Kidney glomerular epithelial cell (primary cell): ENCODE data around the gene PDX1.

Experiments
- DNase-seq: peaks from one replicate; lab custom pipeline; 2025; lab: John Stamatoyannopoulos, UW

Gene PDX1

DNA sequence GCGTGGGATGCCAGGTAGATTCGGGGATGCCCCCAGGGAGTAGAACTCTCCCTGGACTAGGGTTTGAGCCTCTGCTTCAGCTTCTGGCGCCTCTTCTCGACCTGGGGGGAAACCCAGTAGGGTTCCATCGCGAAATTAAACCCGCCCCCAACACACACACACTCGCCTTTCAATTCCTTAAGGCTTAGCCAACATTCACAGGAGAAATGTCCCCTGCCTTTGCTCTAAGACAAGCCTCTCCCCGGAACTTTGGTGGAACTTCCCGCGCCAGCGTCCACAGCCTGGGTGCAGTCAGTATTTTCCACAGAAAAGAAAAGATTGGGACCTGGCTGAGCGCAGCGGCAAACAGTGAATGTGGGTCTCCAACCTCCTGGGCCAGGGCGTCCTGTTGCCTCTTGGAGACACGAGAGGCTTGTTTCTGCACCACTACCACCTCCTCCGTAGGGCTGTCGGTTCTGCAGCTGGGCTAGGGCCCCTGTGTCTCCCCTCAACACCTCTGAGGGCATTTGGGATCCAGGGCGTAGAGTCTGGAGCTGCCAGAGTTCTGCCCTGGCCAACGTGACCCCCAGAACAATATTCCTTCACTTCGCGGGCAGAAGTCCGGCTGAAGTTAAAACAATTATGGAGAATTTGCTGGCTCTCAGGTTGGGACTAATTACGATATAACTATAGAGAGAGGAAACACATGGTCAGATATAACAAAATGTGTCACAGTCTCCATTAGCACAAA is 3.2 kb downstream of the PDX1 start:
- DNase-seq: no peak

DNA sequence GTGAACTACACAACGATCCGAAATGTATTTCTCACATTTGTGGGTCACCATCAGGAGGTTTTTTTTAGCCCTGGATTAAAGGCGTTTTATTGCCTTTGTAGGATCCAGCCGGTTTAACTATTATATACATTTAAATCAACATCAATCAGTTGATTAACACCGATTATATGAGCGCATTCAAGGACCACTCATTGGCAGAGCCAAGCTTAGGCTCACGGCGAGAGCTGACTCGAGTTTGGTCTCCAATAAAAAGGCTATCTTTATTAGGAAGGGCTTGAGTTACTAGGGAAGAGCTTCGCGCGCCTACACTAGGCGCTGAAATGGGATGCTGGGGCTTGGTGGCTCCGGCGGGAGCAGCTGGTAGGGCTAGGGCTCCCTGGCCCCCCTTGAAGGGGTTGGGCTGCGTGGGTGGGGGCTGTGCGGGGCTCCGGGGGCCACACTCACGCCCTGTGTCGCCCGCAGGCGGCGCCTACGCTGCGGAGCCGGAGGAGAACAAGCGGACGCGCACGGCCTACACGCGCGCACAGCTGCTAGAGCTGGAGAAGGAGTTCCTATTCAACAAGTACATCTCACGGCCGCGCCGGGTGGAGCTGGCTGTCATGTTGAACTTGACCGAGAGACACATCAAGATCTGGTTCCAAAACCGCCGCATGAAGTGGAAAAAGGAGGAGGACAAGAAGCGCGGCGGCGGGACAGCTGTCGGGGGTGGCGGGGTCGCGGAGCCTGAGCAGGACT is 4.2 kb downstream of the PDX1 start:
- DNase-seq: no peak

DNA sequence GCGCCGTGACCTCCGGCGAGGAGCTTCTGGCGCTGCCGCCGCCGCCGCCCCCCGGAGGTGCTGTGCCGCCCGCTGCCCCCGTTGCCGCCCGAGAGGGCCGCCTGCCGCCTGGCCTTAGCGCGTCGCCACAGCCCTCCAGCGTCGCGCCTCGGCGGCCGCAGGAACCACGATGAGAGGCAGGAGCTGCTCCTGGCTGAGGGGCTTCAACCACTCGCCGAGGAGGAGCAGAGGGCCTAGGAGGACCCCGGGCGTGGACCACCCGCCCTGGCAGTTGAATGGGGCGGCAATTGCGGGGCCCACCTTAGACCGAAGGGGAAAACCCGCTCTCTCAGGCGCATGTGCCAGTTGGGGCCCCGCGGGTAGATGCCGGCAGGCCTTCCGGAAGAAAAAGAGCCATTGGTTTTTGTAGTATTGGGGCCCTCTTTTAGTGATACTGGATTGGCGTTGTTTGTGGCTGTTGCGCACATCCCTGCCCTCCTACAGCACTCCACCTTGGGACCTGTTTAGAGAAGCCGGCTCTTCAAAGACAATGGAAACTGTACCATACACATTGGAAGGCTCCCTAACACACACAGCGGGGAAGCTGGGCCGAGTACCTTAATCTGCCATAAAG is 4.8 kb downstream of the PDX1 start:
- DNase-seq: no peak

DNA sequence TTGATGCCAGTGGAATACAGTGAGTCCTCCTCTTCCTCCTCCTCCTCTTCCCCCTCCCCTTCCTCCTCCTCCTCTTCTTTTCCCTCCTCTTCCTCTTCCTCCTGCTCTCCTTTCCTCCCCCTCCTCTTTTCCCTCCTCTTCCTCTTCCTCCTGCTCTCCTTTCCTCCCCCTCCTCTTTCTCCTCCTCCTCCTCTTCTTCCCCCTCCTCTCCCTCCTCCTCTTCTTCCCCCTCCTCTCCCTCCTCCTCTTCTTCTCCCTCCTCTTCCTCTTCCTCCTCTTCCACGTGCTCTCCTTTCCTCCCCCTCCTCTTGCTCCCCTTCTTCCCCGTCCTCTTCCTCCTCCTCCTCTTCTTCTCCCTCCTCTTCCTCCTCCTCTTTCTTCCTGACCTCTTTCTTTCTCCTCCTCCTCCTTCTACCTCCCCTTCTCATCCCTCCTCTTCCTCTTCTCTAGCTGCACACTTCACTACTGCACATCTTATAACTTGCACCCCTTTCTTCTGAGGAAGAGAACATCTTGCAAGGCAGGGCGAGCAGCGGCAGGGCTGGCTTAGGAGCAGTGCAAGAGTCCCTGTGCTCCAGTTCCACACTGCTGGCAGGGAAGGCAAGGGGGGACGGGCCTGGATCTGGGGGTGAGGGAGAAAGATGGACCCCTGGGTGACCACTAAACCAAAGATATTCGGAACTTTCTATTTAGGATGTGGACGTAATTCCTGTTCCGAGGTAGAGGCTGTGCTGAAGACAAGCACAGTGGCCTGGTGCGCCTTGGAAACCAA is 5.6 kb downstream of the PDX1 start:
- DNase-seq: no peak

DNA sequence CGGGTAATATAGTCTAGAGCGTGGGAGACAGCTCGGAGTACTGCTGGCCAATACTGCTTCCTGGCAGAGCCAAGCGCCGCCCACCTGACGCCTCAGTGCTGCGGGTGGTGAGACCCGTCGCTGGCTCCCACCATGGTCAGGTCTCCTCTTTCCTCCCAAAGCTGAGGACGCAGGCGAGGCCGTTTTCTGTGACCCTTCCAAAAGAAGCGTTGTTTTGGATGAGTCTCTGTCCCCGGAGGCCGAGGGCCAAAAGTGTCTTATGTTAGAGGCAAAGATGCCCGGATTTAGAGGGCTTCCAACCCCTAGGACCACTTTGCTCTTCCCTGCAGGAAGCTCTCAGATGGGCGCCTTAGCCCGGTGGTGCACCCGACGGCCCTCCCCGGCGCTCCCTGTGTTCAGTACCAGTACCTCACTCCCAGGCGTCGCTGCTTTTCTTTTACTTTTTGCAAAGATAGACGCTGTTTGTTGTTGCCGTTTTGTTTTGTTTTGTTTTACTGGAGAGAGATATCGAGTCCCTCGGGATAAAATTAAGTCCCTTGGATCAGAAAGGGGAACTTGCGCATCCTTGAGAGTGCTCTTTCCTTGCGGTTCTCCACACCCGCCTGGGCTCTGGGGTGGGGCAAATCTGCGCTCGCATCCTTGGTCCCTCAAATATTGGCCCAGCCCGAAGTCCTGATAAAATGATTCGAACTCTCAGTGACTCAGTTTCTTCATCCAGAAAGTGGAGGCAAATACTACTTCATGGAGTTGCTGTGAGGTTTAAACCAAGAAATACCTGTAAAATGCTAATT is 7.0 kb downstream of the PDX1 start:
- no peak for DNase-seq

DNA sequence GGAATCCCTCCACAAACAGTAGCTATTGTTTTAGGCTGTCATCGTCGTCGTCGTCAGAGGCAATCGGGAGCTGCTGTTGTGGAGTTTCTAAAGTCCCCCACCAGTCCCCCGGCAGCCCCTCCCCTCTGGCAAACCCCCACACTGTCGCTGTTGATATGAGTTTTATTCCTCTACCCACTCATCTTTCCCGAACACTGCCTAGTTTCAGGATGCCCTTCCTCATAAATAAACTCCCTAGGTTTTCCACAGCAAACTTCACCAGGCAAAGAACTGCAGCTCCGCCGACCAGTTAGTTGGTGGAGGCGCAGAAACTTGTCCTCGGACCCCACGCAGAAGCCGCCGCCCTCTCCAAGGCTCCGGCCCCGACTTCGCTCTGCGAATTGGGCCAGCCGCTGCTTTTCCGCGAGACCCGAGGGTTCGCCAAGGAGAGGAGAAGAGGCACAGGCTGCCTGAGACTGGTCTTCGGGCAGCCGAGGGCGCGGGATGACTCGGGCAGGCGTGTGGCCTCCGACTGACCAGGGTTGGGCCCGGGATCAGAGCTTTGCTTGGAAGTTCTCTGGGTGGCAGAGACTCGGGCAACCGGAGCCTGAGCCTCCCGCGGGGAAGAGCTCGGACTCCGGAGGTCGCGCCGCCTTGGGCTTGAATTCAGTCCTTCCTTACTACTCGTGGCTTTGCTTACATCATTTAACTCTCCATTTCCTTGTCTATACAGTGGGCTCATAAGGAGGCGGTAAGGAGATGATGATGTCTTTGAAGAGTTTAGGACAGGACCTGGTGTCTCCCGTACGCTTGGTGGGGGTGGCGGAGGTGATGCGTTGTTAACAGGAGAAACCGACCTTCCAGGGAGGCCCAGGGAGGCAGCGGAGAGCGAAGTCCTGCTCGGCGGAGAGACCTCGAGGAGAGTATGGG is 7.9 kb downstream of the PDX1 start:
- DNase-seq: no peak

DNA sequence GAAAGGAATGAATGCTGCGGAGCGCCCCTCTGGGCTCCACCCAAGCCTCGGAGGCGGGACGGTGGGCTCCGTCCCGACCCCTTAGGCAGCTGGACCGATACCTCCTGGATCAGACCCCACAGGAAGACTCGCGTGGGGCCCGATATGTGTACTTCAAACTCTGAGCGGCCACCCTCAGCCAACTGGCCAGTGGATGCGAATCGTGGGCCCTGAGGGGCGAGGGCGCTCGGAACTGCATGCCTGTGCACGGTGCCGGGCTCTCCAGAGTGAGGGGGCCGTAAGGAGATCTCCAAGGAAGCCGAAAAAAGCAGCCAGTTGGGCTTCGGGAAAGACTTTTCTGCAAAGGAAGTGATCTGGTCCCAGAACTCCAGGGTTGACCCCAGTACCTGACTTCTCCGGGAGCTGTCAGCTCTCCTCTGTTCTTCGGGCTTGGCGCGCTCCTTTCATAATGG is 8.6 kb downstream of the PDX1 start:
- no peak for DNase-seq

DNA sequence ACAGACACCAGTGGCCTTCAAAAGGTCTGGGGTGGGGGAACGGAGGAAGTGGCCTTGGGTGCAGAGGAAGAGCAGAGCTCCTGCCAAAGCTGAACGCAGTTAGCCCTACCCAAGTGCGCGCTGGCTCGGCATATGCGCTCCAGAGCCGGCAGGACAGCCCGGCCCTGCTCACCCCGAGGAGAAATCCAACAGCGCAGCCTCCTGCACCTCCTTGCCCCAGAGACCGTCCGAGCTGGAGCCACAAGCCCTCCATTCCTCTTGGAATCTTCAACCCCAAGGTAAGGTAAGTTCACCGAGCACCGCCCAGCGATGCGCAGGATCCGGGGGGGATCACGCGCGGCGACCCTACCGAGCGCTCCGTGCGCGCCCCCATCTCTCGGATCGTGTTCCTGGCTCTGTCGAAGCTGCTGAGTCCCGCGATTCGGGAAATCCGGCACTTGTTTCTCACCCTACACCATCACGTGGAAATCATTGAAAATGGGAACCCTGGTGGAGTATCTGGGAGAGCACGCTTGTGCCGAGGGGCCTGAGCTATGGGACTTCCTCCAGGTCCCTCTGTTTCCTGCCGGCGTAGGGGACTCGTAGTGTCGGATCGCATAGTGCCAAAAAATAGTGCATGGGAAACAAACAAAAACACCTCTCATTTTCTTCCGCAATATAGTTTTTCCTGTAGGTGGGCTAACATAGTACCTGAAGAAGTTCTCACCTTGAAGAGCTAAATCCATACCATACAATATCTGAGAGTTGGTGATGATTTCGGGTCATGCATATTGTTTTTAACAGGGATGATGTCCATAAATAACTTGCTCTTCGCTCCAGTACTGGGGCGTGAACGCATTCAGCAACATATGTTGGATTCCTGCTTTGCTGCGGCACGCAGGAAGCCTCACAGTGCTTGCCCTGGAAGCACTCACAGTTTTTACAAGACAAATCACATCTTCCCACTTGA is 9.3 kb downstream of the PDX1 start:
- DNase-seq: no peak

DNA sequence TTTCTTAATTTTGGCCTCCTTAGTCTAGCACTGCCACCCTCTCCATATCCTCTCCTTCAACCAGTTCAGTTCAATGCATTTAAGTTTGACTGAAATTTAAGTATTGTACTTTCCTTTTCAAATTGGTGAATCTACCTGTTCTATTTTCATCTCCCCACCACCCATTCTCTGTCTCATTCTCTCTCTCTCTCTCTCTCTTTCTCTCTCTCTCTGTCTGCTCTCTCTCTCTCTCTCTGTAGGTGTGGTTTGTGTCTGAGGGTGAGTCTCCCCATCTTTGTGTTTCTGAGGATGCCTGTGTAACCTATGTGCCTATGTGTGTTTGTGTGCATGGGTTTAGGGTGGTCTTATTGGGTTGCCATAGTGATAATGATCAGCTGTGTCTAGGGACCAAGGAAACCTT is 10.1 kb downstream of the PDX1 start:
- no peak for DNase-seq

DNA sequence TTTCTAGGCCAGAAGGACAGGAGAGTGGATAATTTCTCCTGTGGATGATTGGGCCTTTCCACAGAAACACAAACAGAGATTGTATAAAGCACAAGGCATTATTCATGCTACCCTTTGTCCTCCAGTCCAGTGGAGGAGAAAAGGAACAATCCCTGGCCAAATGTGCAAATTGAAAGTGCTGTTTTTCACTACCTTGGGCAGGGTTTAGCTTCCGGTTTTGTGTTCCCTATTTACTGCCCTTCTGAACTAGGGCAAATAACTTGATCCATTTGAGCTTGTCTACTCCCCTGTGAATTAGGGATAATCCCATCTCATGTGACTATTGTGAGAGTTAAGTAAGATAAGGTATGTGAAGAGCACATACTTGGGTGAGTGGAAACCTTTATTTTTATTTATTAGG is 13.3 kb downstream of the PDX1 start:
- DNase-seq: no peak

DNA sequence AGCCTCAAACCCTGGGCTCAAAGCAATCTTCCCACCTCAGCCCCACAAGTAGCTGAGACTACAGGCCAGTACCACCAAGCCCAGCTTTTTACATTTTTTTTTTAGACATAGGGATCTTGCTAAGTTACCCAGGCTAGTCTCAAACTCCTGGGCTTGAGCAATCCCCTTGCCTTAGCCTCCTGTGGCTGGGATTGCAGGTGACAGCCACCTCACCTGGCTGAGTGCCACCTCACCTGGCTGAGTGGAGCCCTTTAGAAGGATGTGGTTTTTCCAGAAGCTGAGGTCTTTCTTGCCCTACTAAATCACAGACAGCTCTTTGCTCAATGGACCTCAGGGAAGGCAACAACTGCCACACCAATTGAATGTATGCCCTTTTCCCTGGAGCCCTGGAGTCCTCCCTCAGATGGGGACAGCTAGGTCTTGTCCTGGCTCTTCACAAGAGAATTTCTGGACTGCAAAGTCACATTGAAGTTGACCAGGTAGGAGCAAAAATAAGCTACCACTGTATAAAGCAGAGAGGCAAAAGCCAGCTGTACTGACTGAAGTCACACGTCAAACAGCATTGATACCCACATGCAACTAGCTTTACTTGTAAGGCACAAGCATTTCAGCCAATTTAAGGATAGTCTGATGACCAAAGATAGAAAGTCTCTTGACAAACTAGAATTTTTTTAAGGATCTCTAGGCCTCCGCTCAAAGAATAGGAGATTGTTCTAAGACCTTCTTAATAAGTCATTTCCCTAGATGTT is 14.0 kb downstream of the PDX1 start:
- DNase-seq: no peak

DNA sequence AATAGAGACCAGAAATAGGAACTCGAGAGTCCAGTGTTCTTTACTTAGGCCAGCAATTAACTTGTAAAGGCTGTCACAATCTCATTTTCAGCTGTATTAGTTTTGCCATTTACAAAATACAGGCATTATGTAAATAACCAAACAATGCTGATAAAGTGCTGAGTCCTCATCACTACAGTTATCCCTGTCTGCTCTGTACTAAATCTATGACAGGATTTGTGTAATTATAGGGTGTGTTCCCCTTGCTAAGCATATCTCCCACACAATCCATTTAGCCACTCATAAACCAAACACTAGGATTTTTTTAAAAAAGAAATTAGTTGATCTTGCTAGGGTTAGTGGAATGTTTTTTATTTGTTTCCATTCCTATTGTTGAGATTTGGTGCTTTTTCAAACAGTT is 23.2 kb downstream of the PDX1 start:
- no peak for DNase-seq

DNA sequence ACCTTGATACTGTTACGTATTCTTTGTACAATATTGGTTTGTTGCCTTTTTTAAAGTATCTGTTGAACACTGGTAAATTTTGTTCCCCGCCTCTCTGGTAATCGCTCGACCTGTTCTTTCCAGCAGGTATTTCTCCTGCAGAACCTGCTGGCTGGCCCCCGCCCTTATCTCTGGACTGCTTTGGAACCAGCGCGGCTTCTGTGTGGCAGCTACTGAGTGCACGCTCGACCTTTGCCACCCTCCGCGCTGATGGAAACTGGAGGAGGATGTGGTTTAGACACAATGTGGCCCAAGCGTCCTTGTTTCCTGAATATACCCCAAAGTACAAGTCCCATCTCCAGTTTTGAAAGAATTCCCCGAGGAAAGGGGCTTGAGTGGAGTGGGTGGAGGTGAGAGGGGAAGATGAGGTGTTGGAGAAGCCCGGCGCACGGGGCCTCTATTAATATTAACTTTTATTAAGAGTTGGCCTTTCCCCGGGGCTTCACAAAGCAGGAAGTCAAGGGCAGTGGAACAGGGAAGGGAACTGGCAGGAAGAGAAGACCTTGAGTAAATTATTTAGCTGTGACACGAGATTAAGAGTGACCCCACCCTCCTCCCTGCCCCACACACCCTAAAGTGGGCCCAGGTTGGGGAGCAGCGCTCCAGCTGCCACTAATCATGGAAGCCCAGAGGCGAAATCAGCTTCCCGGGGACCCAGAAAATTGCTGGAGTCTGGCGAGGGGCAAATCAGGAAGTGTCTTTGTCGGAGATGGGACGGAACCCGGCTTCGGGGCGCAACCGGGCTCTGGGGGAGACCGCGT is 33.3 kb downstream of the PDX1 start:
- DNase-seq: no peak

DNA sequence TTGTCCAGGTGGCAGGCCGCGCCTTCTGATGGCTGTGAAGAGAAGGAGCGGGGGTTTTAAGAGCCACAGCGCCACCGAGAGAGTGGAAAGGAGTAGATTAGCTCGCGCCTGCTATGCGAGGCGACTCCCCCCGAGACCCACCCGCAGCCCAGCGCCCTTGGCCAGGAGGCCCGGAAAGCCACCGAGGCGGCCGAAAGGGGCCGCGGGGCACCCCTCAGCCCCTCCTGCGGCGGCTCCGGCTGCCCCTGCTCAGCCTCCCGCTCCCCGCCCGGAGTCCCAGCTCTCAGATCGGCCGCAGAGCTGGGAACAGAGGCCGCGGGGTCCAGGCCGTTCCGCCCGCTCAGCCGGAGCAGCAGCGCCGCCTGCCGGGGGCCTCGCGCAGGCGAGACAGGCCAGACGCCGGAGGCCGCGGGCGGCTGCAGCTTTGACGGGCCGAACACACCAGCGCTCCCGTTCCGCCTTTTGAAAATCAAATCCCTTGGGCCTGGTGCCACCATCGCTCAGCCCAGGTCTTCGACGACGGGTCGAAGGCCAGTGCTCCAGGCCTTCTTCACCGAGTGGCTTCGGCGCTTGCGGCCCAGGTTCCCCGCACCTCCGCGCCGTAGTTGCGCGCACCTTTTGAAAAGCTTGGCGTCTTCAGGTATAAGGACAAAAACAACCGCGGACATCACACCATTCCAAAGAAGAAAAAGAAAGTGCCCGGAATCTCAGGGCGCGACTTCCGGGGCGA is 34.0 kb downstream of the PDX1 start:
- peak; percentile 12 for DNase-seq

DNA sequence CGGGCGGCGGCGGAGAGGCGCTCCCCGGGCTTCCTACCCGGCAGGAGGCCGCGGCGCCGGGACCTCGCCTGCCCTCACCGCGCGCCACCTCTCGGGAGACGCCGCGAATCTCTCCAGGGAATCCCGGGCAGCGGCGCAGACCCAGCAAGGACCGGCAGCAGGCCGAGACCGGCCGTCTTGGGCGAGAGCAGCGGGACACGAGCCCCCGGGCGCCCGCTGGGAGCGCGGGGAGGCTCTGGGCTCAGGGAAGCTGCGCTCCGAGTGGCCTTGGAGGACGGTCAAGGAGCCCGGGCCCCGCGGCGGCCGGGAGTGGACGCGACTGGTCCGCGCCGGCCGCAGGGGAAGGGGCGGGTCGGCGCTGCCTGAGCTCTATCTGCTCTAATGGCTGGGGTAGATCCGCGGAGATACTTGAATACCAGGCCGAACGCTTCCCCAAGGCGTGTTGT is 34.6 kb downstream of the PDX1 start:
- DNase-seq: no peak

DNA sequence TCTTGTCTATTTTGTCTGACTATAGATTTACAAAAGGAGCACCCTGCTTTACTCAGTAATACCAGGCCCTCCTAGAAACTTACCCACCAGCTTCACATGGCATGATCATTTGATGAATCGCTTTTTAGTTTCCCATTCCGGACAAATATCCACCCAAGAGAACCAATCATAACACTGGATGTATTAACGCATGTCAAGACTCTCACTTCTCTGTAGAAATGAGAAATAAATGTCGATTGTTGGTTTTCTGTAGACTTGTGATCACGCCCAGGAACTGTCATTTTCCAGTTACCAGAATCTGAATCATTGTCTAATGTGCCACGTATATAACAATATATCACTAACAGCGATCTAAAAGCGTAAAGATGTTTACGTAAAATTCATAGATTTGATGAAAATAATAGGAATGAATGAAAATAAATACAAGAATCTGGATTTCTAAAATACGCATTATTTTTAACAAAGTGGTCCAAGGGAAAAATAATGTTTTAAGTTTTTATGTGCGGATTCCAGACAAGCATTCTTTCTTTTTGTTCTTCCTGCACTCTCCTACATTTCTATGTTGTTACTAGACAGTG is 35.3 kb downstream of the PDX1 start:
- DNase-seq: no peak
